CD8-positive, alpha-beta memory T cell (primary cell): ENCODE measurements around the gene ABHD14A. TPM values are rescaled to one million over a fixed set of nuclear protein-coding genes. Genes with fewer than 3 reads are reported as not detected.
A peak's percentile ranks its signal among the peaks of the same experiment; 100 is the strongest.

Source experiments
- CTCF ChIA-PET: fragments of 350-600 bp; sonication (Branson Sonifier 250); formaldehyde crosslinking; loops from one replicate; lab custom pipeline; 2021; ENCODE audit warnings: antibody characterized with exemption; lab: Charles Lee
- POLR2A ChIA-PET: fragments of 350-600 bp; sonication (Branson Sonifier 250); formaldehyde crosslinking; loops from one replicate; lab custom pipeline; 2021; ENCODE audit warnings: antibody characterized with exemption; lab: Charles Lee
- DNase-seq, 5 donors: peaks; one replicate each; pipeline versions ENCODE4 v3.0.0 to v3.0.0-alpha.2; 2020 to 2022; ENCODE audit warnings: mixed read lengths in 1 of 5
- H3K27ac ChIP-seq: one replicate; pipeline ENCODE4 v1.7.0; 2013; ENCODE audit warnings: low read depth, mild to moderate bottlenecking, low read length, moderate library complexity
- H3K27me3 ChIP-seq: 2 replicates; pipeline ENCODE4 v1.7.0; 2013; ENCODE audit warnings: low read length, mild to moderate bottlenecking; ENCODE audit not compliant: insufficient read depth, poor library complexity, severe bottlenecking
- H3K36me3 ChIP-seq: 2 replicates; pipeline ENCODE4 v1.7.0; 2013; ENCODE audit warnings: mild to moderate bottlenecking, low read length, moderate library complexity; ENCODE audit not compliant: insufficient read depth
- H3K4me1 ChIP-seq: 2 replicates; pipeline ENCODE4 v1.7.0; 2013; ENCODE audit warnings: mild to moderate bottlenecking, low read length, moderate library complexity; ENCODE audit not compliant: insufficient read depth
- H3K4me3 ChIP-seq: 2 replicates; pipeline ENCODE4 v1.7.0; 2013; ENCODE audit warnings: mild to moderate bottlenecking, low read length
- H3K9me3 ChIP-seq: 2 replicates; pipeline ENCODE4 v1.7.0; 2013; ENCODE audit warnings: mild to moderate bottlenecking, low read length
- H3K27ac Mint-ChIP-seq, 8 donors: one replicate each; pipeline ENCODE4 v1.8.0; 2020 to 2021; ENCODE audit warnings: mixed read lengths in 8 of 8, mild to moderate bottlenecking in 6 of 8, inconsistent platforms in 3 of 8, moderate library complexity in 3 of 8
- H3K27me3 Mint-ChIP-seq, 2 donors: one replicate each; pipeline ENCODE4 v1.8.0; 2020 to 2021; ENCODE audit warnings: mixed read lengths in 2 of 2, mild to moderate bottlenecking in 1 of 2, moderate library complexity in 1 of 2
- H3K36me3 Mint-ChIP-seq, 3 donors: one replicate each; pipeline ENCODE4 v1.8.0; 2020 to 2021; ENCODE audit warnings: mixed read lengths in 3 of 3, inconsistent platforms in 1 of 3, mild to moderate bottlenecking in 1 of 3
- H3K4me1 Mint-ChIP-seq, 3 donors: one replicate each; pipeline ENCODE4 v1.8.0; 2020 to 2021; ENCODE audit warnings: mixed read lengths in 3 of 3, inconsistent platforms in 1 of 3, mild to moderate bottlenecking in 1 of 3
- H3K4me3 Mint-ChIP-seq, 7 donors: one replicate each; pipeline ENCODE4 v1.8.0; 2020 to 2021; ENCODE audit warnings: mixed read lengths in 7 of 7, mild to moderate bottlenecking in 6 of 7, moderate library complexity in 4 of 7, inconsistent platforms in 2 of 7
- H3K9me3 Mint-ChIP-seq, 5 donors: one replicate each; pipeline ENCODE4 v1.8.0; 2020 to 2022; ENCODE audit warnings: mixed read lengths in 5 of 5, mild to moderate bottlenecking in 3 of 5, moderate library complexity in 2 of 5, inconsistent platforms in 1 of 5
- polyA plus RNA-seq: library from polyadenylated mRNA; unstranded; fragments of 300-500 nt; fragmentation: Illumina TruSeq; gene quantifications from one replicate; pipeline ENCODE4 v1.2.3, GENCODE V29; 2021
- total RNA-seq, 2 experiments: library from RNA; stranded (reverse); gene quantifications; one replicate each; pipeline ENCODE4 v1.2.3, GENCODE V29; 2021

ABHD14A gene
- total and polyA plus RNA-seq, 3 experiments from 2014 or later = 14.4 to 117 (median 16.0) TPM

- Histone ChIP-seq H3K27me3 (no peaks in the 10 kb centered on the region), H3K9me3 (no peaks in the 10 kb centered on the region), H3K36me3 (no peaks in the 10 kb centered on the region), H3K4me3 (no peak overlapping the region), H3K4me1 (no peaks in the 10 kb centered on the region), H3K27ac (no peak overlapping the region)
- no peak for DNase-seq
- CTCF ChIA-PET = interaction anchor here (1.2 to 1.7 kb wide), 2 partner anchors 22 to 108 kb away, joined by 3 to 6 read pairs; no protein-coding TSS in a partner anchor
- Mint-ChIP-seq H3K4me3 (no peak overlapping the region), H3K9me3 (no peaks in the 10 kb centered on the region), H3K27me3 (no peaks in the 10 kb centered on the region), H3K27ac (peak overlapping the region in 1 of 8 donors; percentile 50), H3K36me3 (no peaks in the 10 kb centered on the region), H3K4me1 (no peaks in the 10 kb centered on the region)
- POLR2A ChIA-PET = no interaction called here
These were observed 39.7 kb downstream of the ABHD14A start for GRCh38 chr3:52014613-52015012.

- POLR2A ChIA-PET = no interaction called here
These were observed 40.8 kb downstream of the ABHD14A start for GRCh38 chr3:52015438-52016228.

GRCh38 chr3:52017586-52017985 is 42.7 kb downstream of the ABHD14A start:
- Histone ChIP-seq H3K9me3 (no peaks in the 10 kb centered on the region), H3K27ac (no peak overlapping the region), H3K27me3 (no peaks in the 10 kb centered on the region), H3K36me3 (no peaks in the 10 kb centered on the region), H3K4me3 (no peak overlapping the region), H3K4me1 (no peaks in the 10 kb centered on the region)
- no peaks in the 10 kb centered on the region for H3K9me3 Mint-ChIP-seq
- H3K4me1 Mint-ChIP-seq = no peaks in the 10 kb centered on the region
- H3K4me3 Mint-ChIP-seq = no peak overlapping the region
- no peaks in the 10 kb centered on the region for H3K27me3 Mint-ChIP-seq
- H3K36me3 Mint-ChIP-seq = no peaks in the 10 kb centered on the region
- peak overlapping the region in 1 of 8 donors; percentile 55 for H3K27ac Mint-ChIP-seq
- no peak for DNase-seq
- POLR2A ChIA-PET = no interaction called here
- CTCF ChIA-PET = no interaction called here

More at GRCh38 chr3:52015438-52016228, 40.8 kb downstream of the ABHD14A start:
- H3K27ac ChIP-seq = no peak overlapping the region
- no peaks in the 10 kb centered on the region for H3K27me3 ChIP-seq
- Mint-ChIP-seq H3K36me3 (no peaks in the 10 kb centered on the region), H3K27me3 (no peaks in the 10 kb centered on the region), H3K4me1 (no peaks in the 10 kb centered on the region), H3K27ac (peak overlapping the region in 1 of 8 donors; percentile 54), H3K4me3 (no peak overlapping the region), H3K9me3 (no peaks in the 10 kb centered on the region)
- CTCF ChIA-PET = interaction anchor here (1.2 to 1.7 kb wide), 3 partner anchors 14 to 107 kb away, joined by 3 to 6 read pairs (median 3); no protein-coding TSS in a partner anchor
- no peak overlapping the region for H3K4me3 ChIP-seq
- H3K36me3 ChIP-seq = no peaks in the 10 kb centered on the region
- H3K4me1 ChIP-seq = no peaks in the 10 kb centered on the region
- DNase-seq = no peak
- no peaks in the 10 kb centered on the region for H3K9me3 ChIP-seq

- no peak overlapping the region for H3K4me3 Mint-ChIP-seq
- H3K9me3 Mint-ChIP-seq = no peaks in the 10 kb centered on the region
- no peaks in the 10 kb centered on the region for H3K36me3 ChIP-seq
- H3K36me3 Mint-ChIP-seq = no peaks in the 10 kb centered on the region
- no peaks in the 10 kb centered on the region for H3K4me1 Mint-ChIP-seq
- ChIA-PET POLR2A (no interaction called here), CTCF (no interaction called here)
- H3K27me3 ChIP-seq = no peaks in the 10 kb centered on the region
- no peak for DNase-seq
- no peaks in the 10 kb centered on the region for H3K4me1 ChIP-seq
- H3K4me3 ChIP-seq = no peak overlapping the region
- peaks cover 0 to 1% of the 10 kb centered on the region in 2 donors for H3K27me3 Mint-ChIP-seq
- H3K27ac ChIP-seq = no peak overlapping the region
- H3K9me3 ChIP-seq = no peaks in the 10 kb centered on the region
- H3K27ac Mint-ChIP-seq = peak overlapping the region in 1 of 8 donors; percentile 41
These were observed 43.6 kb downstream of the ABHD14A start for GRCh38 chr3:52018319-52019000.

- no peak overlapping the region for H3K27ac ChIP-seq
- Mint-ChIP-seq H3K36me3 (no peaks in the 10 kb centered on the region), H3K27me3 (peaks cover 0 to 1% of the 10 kb centered on the region in 2 donors), H3K4me1 (no peaks in the 10 kb centered on the region), H3K27ac (no peak overlapping the region), H3K4me3 (no peak overlapping the region), H3K9me3 (no peaks in the 10 kb centered on the region)
- no peak overlapping the region for H3K4me3 ChIP-seq
- ChIA-PET CTCF (no interaction called here), POLR2A (no interaction called here)
- no peaks in the 10 kb centered on the region for H3K27me3 ChIP-seq
- H3K9me3 ChIP-seq = no peaks in the 10 kb centered on the region
- H3K4me1 ChIP-seq = no peaks in the 10 kb centered on the region
- DNase-seq = no peak
- H3K36me3 ChIP-seq = no peaks in the 10 kb centered on the region
These were observed 44.7 kb downstream of the ABHD14A start for GRCh38 chr3:52019352-52020080.

- H3K4me3 ChIP-seq = no peak overlapping the region
- CTCF ChIA-PET = no interaction called here
These were observed 45.9 kb downstream of the ABHD14A start for GRCh38 chr3:52020796-52021195.

GRCh38 chr3:52021489-52022268 is 46.8 kb downstream of the ABHD14A start:
- H3K36me3 Mint-ChIP-seq = no peaks in the 10 kb centered on the region
- H3K27me3 ChIP-seq = no peaks in the 10 kb centered on the region
- no peak overlapping the region for H3K27ac ChIP-seq
- no peak for DNase-seq
- no peaks in the 10 kb centered on the region for H3K9me3 Mint-ChIP-seq
- POLR2A ChIA-PET = no interaction called here
- H3K27ac Mint-ChIP-seq = peak overlapping the region in 4 of 8 donors; percentile 12 to 52 (median 24)
- H3K9me3 ChIP-seq = no peaks in the 10 kb centered on the region
- no peaks in the 10 kb centered on the region for H3K4me1 Mint-ChIP-seq
- H3K27me3 Mint-ChIP-seq = peaks cover 0 to 1% of the 10 kb centered on the region in 2 donors
- no peaks in the 10 kb centered on the region for H3K36me3 ChIP-seq
- CTCF ChIA-PET = no interaction called here
- no peak overlapping the region for H3K4me3 ChIP-seq
- no peak overlapping the region for H3K4me3 Mint-ChIP-seq
- no peaks in the 10 kb centered on the region for H3K4me1 ChIP-seq

More at GRCh38 chr3:52020796-52021195, 45.9 kb downstream of the ABHD14A start:
- DNase-seq = no peak
- Histone ChIP-seq H3K27me3 (no peaks in the 10 kb centered on the region), H3K4me1 (no peaks in the 10 kb centered on the region), H3K27ac (no peak overlapping the region), H3K36me3 (no peaks in the 10 kb centered on the region), H3K9me3 (no peaks in the 10 kb centered on the region)
- Mint-ChIP-seq H3K27ac (peak overlapping the region in 2 of 8 donors; percentile 23 to 30), H3K27me3 (peaks cover 0 to 1% of the 10 kb centered on the region in 2 donors), H3K9me3 (no peaks in the 10 kb centered on the region), H3K4me1 (no peaks in the 10 kb centered on the region), H3K4me3 (no peak overlapping the region), H3K36me3 (no peaks in the 10 kb centered on the region)
- POLR2A ChIA-PET = no interaction called here
